GM18499 (cell line): Measurements from ENCODE around the gene TLCD1.

Source experiments
- ATAC-seq: cut with Tn5 transposase; IDR thresholded peaks from one replicate; pipeline ENCODE4 v1.9.1; 2021; ENCODE audit warnings: moderate number of reproducible peaks; ENCODE audit not compliant: insufficient read depth, unreplicated experiment

Gene TLCD1

DNA sequence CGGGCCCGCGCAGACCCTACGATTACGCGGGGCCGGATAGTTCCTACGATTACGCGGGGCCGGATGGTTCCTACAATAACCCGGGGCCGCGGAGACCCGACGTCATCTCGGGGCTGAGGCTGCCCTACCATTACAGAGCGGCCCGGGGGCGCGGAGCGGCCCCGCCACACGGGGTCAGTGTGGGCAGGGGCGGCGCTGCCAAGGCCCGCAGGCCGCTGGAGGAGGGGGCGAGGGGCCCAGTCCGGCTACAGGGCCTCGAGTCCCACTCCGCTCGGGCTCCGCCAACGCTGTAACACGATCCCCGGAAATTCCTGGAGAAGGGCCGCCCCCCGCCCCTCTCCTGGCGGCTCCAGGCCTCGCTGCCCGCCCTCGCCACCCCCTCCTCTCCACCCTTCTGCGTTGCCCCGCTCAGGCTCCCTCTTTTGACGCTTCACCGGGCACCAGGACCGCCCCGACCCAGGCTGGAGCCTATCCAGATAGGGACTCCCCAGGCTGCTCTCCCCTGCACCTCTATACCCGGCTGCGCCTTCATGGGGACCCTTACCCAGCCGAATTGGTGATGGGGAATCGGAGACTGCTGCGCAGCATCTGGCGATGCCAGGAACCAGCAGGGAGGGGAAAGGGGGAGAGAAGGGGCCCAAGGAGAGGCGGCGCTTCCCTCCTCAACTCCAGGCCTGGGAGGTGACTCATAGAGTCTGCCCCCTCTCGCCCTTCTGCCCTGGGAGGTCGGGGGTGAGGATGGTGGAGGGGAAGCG is 8.3 kb downstream of the TLCD1 start, which contains the start of gene RAB34:
RAB34 (minus strand) TSS at position 291 of the 755 bp plus-strand sequence. CDS start 602 bp downstream, outside the sequence.
- no peak for ATAC-seq

GRCh38 chr17:28716740-28717577 is 9.1 kb downstream of the TLCD1 start:
- ATAC-seq = no peak

GRCh38 chr17:28715217-28715616 is 10.8 kb downstream of the TLCD1 start:
- no peak for ATAC-seq

DNA sequence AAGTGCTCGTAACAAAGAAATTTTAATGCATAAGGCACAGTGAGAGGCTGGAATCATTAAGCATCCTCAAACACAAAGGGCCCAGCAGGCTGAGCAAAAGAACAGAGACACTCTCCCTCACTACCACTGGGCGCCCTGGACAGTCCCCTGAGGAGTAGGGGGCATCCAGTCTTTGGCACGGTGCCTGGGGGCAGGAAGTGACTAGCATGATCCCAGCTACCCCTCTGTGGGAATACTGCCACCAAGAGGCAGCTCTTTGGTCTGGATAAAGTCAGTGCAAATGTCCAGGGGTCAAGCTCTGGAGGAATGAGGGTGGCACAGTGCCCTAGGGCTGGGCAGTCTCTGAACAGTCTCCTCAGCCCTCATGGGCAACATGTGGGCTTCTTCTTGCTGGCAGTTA is 11.8 kb downstream of the TLCD1 start:
- ATAC-seq = no peak

DNA sequence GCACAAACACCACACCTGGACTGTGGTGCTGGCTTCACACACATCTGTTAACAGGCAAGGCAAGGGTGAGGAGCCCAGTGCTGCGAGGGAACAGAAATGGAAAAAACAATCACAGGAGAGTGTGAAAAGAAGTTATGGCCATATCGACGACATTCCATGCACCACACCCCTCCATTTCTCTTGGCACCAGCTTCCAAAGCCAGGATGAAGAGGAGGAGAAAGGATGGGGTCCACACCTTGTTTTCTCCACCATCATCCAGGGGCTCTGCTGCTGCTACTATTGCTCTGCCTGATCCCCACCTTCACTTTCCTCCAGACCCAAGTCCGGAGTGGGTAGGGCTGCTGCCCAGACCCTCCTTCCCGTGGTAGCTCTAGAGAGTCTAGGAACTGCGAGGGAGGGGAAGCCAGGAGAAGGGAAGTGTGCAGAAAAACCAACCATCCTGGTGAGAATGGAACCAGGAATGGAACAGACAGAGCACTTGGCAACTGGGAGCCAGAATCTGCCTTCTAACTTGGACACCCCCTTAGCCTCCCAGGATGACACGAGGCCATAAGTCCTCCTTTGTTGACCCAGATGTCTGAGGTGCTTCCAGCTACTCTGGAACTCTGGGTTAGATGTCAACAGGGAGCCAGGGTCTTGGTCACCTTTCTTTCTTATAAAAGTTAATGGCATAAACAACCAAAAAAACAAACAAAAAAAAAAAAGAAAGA is 13.2 kb downstream of the TLCD1 start:
- no peak for ATAC-seq

DNA sequence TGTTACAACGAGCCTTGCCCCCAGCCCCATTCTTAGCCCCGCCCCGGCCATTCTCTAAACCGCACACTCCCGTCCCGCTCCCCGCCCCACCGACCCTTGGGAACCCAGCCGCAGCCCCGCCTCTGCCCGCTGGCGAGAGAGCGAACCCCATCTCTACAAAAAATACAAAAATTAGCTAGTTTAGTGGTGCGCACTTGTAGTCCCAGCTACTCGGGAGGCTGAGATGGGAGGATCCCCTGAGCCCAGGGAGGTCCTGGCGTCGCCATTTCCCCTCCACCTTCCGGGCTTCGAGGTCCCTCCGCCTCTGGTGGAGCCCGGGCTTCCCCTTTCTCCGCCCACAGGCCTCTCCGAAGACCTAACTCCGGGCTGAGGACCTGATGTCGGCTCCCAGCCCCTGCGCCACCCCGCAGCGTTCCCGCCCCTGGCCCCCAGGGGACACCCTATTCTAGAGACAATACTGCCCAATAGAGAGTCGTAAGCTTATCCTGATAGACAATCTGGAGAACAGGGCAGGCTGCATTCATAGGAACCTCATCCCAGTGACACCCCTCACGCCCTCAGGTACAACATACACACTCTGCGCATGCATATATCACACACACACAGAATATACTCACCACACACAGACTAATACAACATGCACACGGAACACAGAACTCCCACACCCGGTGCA is 13.9 kb downstream of the TLCD1 start:
- ATAC-seq = no peak

- no peak for ATAC-seq
Observed at GRCh38 chr17:28711723-28712031, 14.4 kb downstream of the TLCD1 start, which contains the start of gene PROCA1. Gene PROCA1, minus strand, starts transcription at chr17:28711888. Its CDS starts 228 bp downstream, at chr17:28711660.

DNA sequence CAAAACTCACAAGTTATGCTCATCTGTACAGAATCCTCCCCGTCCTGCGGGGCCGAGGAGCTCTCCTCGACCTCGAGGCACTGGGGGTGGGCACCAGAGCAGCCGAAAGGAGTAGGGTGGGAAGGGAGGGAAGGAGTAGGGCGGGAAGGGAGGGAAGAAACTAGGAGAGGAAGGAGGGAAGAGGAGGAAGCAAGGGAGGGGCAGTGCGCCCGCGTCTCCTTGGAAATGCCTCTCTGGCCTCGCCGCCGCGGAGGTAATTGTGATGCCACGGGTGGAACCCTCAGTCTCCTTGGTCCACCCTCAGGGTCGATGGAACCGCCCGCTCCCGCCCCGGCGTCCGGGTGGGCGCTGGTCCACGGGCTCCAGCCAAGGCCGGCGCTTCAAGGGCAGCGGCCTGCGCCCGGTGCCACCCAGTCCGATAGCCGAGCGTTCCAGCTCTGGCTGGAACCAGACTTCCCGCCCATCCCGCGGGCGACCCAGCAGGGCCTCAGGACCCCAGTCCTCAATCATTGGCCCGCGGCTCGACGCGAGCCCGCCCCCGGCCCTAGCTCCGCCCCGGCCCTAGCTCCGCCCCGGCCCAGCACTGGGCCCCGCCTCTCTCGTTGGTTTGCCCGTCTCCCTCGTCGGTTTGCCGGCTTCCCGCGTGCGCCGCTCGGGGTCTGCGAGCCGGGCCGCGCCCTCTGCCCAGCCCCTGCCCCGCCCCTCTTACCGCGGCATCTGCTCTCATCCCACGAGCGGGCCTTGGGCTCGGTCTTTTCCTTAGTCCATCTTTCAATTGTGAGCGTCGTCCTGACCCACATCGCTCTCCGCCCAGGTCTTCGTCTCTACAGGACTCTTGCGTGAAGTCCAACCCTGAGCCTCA is 14.9 kb downstream of the TLCD1 start:
- ATAC-seq = no peak

- no peak for ATAC-seq
Observed at GRCh38 chr17:28707339-28707720, 18.7 kb downstream of the TLCD1 start.

- no peak for ATAC-seq
Observed at GRCh38 chr17:28706471-28707338, 19.3 kb downstream of the TLCD1 start.

DNA sequence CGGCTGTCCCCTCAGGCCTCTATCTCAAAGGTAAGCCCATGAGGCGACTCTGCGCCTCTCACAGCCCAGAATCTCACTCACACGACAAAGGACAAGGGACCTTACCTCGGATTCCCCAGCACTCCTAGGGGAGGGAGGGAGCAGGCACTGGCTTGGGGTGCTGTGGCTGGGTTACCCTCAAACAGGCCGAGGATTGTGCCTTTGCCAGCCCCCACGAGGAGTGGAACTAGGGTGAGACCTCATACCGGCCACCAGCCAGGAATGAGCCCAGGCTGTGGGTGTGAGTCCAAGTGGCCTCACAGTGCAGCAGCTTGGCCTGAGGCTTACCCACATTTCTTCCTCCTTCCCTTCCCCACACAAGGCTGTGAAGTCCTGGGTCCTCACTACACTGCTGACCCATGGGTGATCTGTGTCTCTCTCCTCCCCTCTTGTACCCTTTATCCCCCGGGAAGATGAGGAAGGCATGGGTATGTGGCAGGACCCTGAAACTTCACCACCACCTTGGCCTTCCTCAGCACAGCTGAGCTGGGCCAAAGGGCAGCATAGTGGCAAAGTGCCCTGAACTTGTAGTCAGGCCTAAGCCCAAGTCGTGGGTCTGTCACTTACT is 20.2 kb downstream of the TLCD1 start:
- no peak for ATAC-seq

- no peak for ATAC-seq
Observed at GRCh38 chr17:28705074-28705659, 20.9 kb downstream of the TLCD1 start.

- ATAC-seq = no peak
Observed at GRCh38 chr17:28704219-28704858, 21.7 kb downstream of the TLCD1 start.

DNA sequence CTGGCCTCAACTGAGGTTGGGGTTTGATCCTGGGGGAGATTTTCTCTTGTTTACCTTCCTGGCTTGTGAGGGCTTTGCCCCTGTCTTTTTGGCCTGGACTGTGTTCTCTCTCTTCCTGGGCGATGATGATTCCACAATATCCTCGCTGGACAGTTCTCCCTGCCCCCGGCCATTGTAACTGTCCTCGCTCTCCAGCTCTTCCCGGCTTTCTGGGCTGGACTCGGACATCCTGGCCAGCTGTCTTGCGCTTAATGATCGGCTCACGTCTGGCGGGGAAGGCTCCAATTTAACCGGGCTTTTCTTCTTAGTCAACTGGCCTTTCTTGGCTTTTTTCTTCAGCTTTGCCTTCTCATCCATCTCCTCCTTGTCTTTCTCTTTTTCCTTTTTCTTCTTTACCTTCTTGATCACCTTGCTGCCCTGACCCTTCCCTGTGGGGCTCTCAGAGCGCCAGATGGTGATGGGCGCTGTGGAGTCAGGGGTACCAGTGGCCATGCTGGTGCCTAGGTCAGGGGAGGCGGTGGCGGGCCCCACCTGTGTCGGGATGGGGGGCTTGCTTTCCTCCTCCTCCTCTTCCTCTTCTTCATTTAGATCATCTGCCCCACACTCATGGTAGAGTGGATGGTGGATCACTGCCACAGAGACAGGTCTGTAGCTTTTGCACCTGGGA is 22.3 kb downstream of the TLCD1 start:
- ATAC-seq = no peak

GRCh38 chr17:28702752-28703150 is 23.3 kb downstream of the TLCD1 start:
- ATAC-seq = no peak

GRCh38 chr17:28702026-28702751 is 23.8 kb downstream of the TLCD1 start:
- ATAC-seq = no peak
